Measurements from ENCODE around the gene ASB12. TPM values are rescaled to one million over a fixed set of nuclear protein-coding genes. Genes with fewer than 3 reads are reported as not detected.

ASB12 gene
- total and polyA plus RNA-seq, 2 of the 8 experiments (the other 6 are each of a cell fraction or from before 2014, with no cell fraction given) = 1.3 to 1.7 TPM

- Histone ChIP-seq H3K4ac (replicated peaks; ENCODE audit: insufficient read length, low read depth, low read length) (no peak overlapping the region), H4K5ac (ENCODE audit: insufficient read length, low read depth, low read length) (no peak overlapping the region), H3K9ac (replicated peaks in 1 of 4; ENCODE audit: extremely low read depth in 1 of 4, low read depth in 3 of 4, low read length in 3 of 4) (no peak overlapping the region), H3K4me3 (ENCODE audit: extremely low read depth in 1 of 4, insufficient read depth in 2 of 4, low read depth in 3 of 4, low read length in 4 of 4) (no peak overlapping the region), H2AK5ac (ENCODE audit: low read depth, low read length) (no peak overlapping the region), H3K9me3 (ENCODE audit: insufficient read depth in 2 of 2, low read depth in 1 of 2, low read length in 1 of 2) (no peaks in the 10 kb centered on the region), H4K91ac (replicated peaks; ENCODE audit: insufficient read length, low read length) (no peak overlapping the region), H2AFZ (ENCODE audit: low read length) (no peak overlapping the region), H3K79me1 (ENCODE audit: low read depth, low read length) (no peaks in the 10 kb centered on the region), H3K23me2 (ENCODE audit: low read depth, low read length) (no peaks in the 10 kb centered on the region), H3K27ac (ENCODE audit: low read depth, low read length) (no peak overlapping the region), H3K4me1 (replicated peaks in 1 of 4; ENCODE audit: control insufficient read depth in 3 of 4, insufficient read depth in 4 of 4, low read length in 3 of 4) (no peaks in the 10 kb centered on the region), H3K36me3 (ENCODE audit: control insufficient read depth in 2 of 4, insufficient read depth in 4 of 4, low read length in 3 of 4) (no peaks in the 10 kb centered on the region), H3K4me2 (ENCODE audit: insufficient read depth in 1 of 2, low read depth in 2 of 2, low read length in 2 of 2) (no peak overlapping the region), H3K14ac (ENCODE audit: insufficient read length) (no peak overlapping the region), H2BK15ac (ENCODE audit: low read length) (no peak overlapping the region), H2BK120ac (replicated peaks; ENCODE audit: low read depth, low read length) (no peak overlapping the region), H3K23ac (ENCODE audit: insufficient read length) (no peak overlapping the region), H3K79me2 (ENCODE audit: control insufficient read depth in 1 of 2, insufficient read depth in 2 of 2, low read length in 2 of 2) (no peaks in the 10 kb centered on the region), H2BK20ac (ENCODE audit: low read length) (no peak overlapping the region), H2BK12ac (ENCODE audit: low read depth, low read length) (no peak overlapping the region), H3K27me3 (replicated peaks in 1 of 4; ENCODE audit: control insufficient read depth in 3 of 4, extremely low read depth in 1 of 4, insufficient read depth in 3 of 4, low read length in 3 of 4) (no peaks in the 10 kb centered on the region), H4K20me1 (replicated peaks in 1 of 2; ENCODE audit: control insufficient read depth in 1 of 2, insufficient read depth in 2 of 2, low read length in 2 of 2) (no peaks in the 10 kb centered on the region), H3K56ac (replicated peaks; ENCODE audit: insufficient read length, low read depth, low read length) (no peak overlapping the region), H3K18ac (ENCODE audit: extremely low read depth, low read length) (no peak overlapping the region), H4K8ac (ENCODE audit: extremely low read depth, insufficient read depth, low read length) (no peak overlapping the region), H2BK5ac (ENCODE audit: low read depth, low read length) (no peak overlapping the region)
- DNase-seq (ENCODE audit: low read depth in 1 of 2, low spot score in 2 of 2) (no peak), FAIRE-seq (no peak)
- ChIA-PET CTCF (ENCODE audit: partially characterized antibody) (no interaction called here), POLR2A (ENCODE audit: partially characterized antibody) (no interaction called here)
- WGBS, 2 experiments (ENCODE audit: extremely low coverage in 1 of 2, insufficient coverage in 1 of 2, insufficient read length in 1 of 2, insufficient replicate concordance in 2 of 2, low coverage in 1 of 2, low lambda C conversion rate in 2 of 2, missing lambda C conversion rate in 1 of 2) = 97% methylated on average over 4 of the region's 4 CpGs; no CpG with 5 or more reads in 1 of the 2 experiments
- TF ChIP-seq ASH2L (IDR thresholded peaks at IDR 0.05; ENCODE audit: low read length) = no peak
- no peak for TF ChIP-seq FOSL1 (IDR thresholded peaks at IDR 0.05; ENCODE audit: insufficient read depth, low read depth, low read length)
- TF ChIP-seq CTCF (IDR thresholded peaks at IDR 0.05; ENCODE audit: control extremely low read depth in 1 of 3, insufficient read depth in 1 of 3, low read depth in 1 of 3, low read length in 3 of 3) = no peak
- TF ChIP-seq TAF1 (IDR thresholded peaks at IDR 0.05; ENCODE audit: low read depth, low read length) = no peak
- no peak for TF ChIP-seq POLR2A (IDR thresholded peaks at IDR 0.05; ENCODE audit: control extremely low read depth in 1 of 2, low read depth in 2 of 2, low read length in 2 of 2)
- no peak for TF ChIP-seq EGR1 (IDR thresholded peaks at IDR 0.05; ENCODE audit: borderline replicate concordance, low read depth, low read length)
- no peak for TF ChIP-seq SIN3A (conservative IDR thresholded peaks at IDR 0.05 in 1 of 2, IDR thresholded peaks at IDR 0.05 in 1 of 2; ENCODE audit: low read depth in 1 of 2, low read length in 2 of 2)
- no peak for TF ChIP-seq SUZ12 (IDR thresholded peaks at IDR 0.05; ENCODE audit: low read length)
- no peak for TF ChIP-seq CTBP2 (IDR thresholded peaks at IDR 0.05; ENCODE audit: borderline replicate concordance, insufficient read depth, insufficient read length, low read length)
- TF ChIP-seq SAP30 (IDR thresholded peaks at IDR 0.05; ENCODE audit: insufficient read depth, insufficient replicate concordance, low read length) = no peak
- TF ChIP-seq SP2 (IDR thresholded peaks at IDR 0.05; ENCODE audit: low read length) = no peak
- no peak for TF ChIP-seq HDAC6 (IDR thresholded peaks at IDR 0.05; ENCODE audit: low read depth, low read length)
- no peak for TF ChIP-seq TBP (IDR thresholded peaks at IDR 0.05; ENCODE audit: low read depth, low read length)
Observed at GRCh38 chrX:64218023-64218422, 12.4 kb downstream of the ASB12 start.
